ENCODE data around the gene TTC21A. TPM values are rescaled to one million over a fixed set of nuclear protein-coding genes. Genes with fewer than 3 reads are reported as not detected.

Gene TTC21A
- total and polyA plus RNA-seq, 10 of the 15 experiments (the other 5 are each of a cell fraction or from before 2014, with no cell fraction given) = 0.62 to 3.2 (median 1.2) TPM

GRCh38 chr3:39121621-39122020, 14.1 kb downstream of the TTC21A start:
- CTCF ChIA-PET = no interaction called here

GRCh38 chr3:39122813-39123212, 15.3 kb downstream of the TTC21A start:
- in situ Hi-C loops (cut with MboI) = no loop called here
- H3K4me3 ChIP-seq = no peak overlapping the region
- H3K9me3 ChIP-seq (replicated peaks; ENCODE audit: control insufficient read depth, insufficient read depth, low read length) = no peaks in the 10 kb centered on the region
- no peaks in the 10 kb centered on the region for H3K27me3 ChIP-seq (replicated peaks in 1 of 2; ENCODE audit: control insufficient read depth in 2 of 2, insufficient read depth in 2 of 2, low read length in 1 of 2)
- H3K9ac ChIP-seq (ENCODE audit: control insufficient read depth, insufficient read depth, low read length) = no peak overlapping the region
- H3K4me1 ChIP-seq (ENCODE audit: control insufficient read depth, insufficient read depth, low read length) = peaks cover 30% of the 10 kb centered on the region
- peak overlapping the region; percentile 16 for H2AFZ ChIP-seq (ENCODE audit: control insufficient read depth, low read depth, low read length)
- BruUV-seq (replicated peaks) = no TSS peak
- intact Hi-C loops (cut with micrococcal nuclease; ENCODE audit: unreplicated experiment) = no loop called here
- ATAC-seq = peak; percentile 79
- ChIA-PET RAD21 (ENCODE audit: unreplicated experiment) (no interaction called here), POLR2A (interaction anchor here (0.5 kb wide), 1 partner anchor 161 kb away, joined by 3 read pairs; no protein-coding TSS in a partner anchor), CTCF (interaction anchor here (1.0 to 1.1 kb wide), 2 partner anchors 13 kb away, joined by 3 to 5 read pairs; no protein-coding TSS in a partner anchor), SMC1A (ENCODE audit: uncharacterized antibody, unreplicated experiment) (interaction anchor here (0.9 to 1.0 kb wide), 2 partner anchors 11 to 166 kb away, joined by 3 read pairs; no protein-coding TSS in a partner anchor)
- DNase-seq (ENCODE audit: low read depth, low spot score) = peak; percentile 19
- H4K20me1 ChIP-seq (ENCODE audit: control insufficient read depth, insufficient read depth) = no peaks in the 10 kb centered on the region
- TF ChIP-seq ZNF207 (IDR thresholded peaks at IDR 0.05; ENCODE audit: borderline replicate concordance) (no peak), PKNOX1 (IDR thresholded peaks at IDR 0.05) (no peak), E4F1 (IDR thresholded peaks at IDR 0.05; ENCODE audit: borderline replicate concordance, partially characterized antibody) (no peak), NRF1 (conservative IDR thresholded peaks at IDR 0.05; ENCODE audit: low read depth, low read length) (no peak)
- TF ChIP-seq, protein P1, sequence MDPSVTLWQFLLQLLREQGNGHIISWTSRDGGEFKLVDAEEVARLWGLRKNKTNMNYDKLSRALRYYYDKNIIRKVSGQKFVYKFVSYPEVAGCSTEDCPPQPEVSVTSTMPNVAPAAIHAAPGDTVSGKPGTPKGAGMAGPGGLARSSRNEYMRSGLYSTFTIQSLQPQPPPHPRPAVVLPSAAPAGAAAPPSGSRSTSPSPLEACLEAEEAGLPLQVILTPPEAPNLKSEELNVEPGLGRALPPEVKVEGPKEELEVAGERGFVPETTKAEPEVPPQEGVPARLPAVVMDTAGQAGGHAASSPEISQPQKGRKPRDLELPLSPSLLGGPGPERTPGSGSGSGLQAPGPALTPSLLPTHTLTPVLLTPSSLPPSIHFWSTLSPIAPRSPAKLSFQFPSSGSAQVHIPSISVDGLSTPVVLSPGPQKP (IDR thresholded peaks at IDR 0.05; ENCODE audit: low read depth, low read length) = no peak
- TF ChIP-seq, protein P2, sequence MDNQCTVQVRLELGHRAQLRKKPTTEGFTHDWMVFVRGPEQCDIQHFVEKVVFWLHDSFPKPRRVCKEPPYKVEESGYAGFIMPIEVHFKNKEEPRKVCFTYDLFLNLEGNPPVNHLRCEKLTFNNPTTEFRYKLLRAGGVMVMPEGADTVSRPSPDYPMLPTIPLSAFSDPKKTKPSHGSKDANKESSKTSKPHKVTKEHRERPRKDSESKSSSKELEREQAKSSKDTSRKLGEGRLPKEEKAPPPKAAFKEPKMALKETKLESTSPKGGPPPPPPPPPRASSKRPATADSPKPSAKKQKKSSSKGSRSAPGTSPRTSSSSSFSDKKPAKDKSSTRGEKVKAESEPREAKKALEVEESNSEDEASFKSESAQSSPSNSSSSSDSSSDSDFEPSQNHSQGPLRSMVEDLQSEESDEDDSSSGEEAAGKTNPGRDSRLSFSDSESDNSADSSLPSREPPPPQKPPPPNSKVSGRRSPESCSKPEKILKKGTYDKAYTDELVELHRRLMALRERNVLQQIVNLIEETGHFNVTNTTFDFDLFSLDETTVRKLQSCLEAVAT (IDR thresholded peaks at IDR 0.05) = no peak
- no peak overlapping the region for H3K27ac ChIP-seq (ENCODE audit: control insufficient read depth, insufficient read depth)
- 0% methylated on average over 1 of the region's 1 CpG for WGBS (ENCODE audit: insufficient coverage, insufficient replicate concordance, low lambda C conversion rate, missing lambda C conversion rate)
- peak; percentile 81 for FAIRE-seq
- no peaks in the 10 kb centered on the region for H3K79me2 ChIP-seq (ENCODE audit: control insufficient read depth, insufficient read depth, low read length)
- H3K36me3 ChIP-seq (ENCODE audit: control insufficient read depth in 2 of 2, insufficient read depth in 2 of 2, low read length in 1 of 2) = no peaks in the 10 kb centered on the region
- H3K4me2 ChIP-seq (ENCODE audit: control insufficient read depth, insufficient read depth) = peak overlapping the region; percentile 10; the same call in 1 of the 2 replicates

More at GRCh38 chr3:39121621-39122020, 14.1 kb downstream of the TTC21A start:
- intact Hi-C loops (cut with micrococcal nuclease; ENCODE audit: unreplicated experiment) (no loop called here), in situ Hi-C loops (cut with MboI) (no loop called here)
- ChIA-PET RAD21 (ENCODE audit: unreplicated experiment) (no interaction called here), SMC1A (ENCODE audit: uncharacterized antibody, unreplicated experiment) (interaction anchor here (1.2 kb wide), 2 partner anchors 20 to 166 kb away, joined by 3 read pairs; no protein-coding TSS in a partner anchor), POLR2A (no interaction called here)
- 100% methylated on average over 2 of the region's 2 CpGs for WGBS (ENCODE audit: insufficient coverage, insufficient replicate concordance, low lambda C conversion rate, missing lambda C conversion rate)
- Histone ChIP-seq H3K27ac (ENCODE audit: control insufficient read depth, insufficient read depth) (no peak overlapping the region), H3K9me3 (replicated peaks; ENCODE audit: control insufficient read depth, insufficient read depth, low read length) (no peaks in the 10 kb centered on the region), H3K9ac (ENCODE audit: control insufficient read depth, insufficient read depth, low read length) (no peak overlapping the region), H3K79me2 (ENCODE audit: control insufficient read depth, insufficient read depth, low read length) (no peaks in the 10 kb centered on the region), H4K20me1 (ENCODE audit: control insufficient read depth, insufficient read depth) (no peaks in the 10 kb centered on the region), H3K4me1 (ENCODE audit: control insufficient read depth, insufficient read depth, low read length) (peaks cover 21% of the 10 kb centered on the region), H3K36me3 (ENCODE audit: control insufficient read depth in 2 of 2, insufficient read depth in 2 of 2, low read length in 1 of 2) (no peaks in the 10 kb centered on the region), H3K4me3 (no peak overlapping the region), H3K27me3 (replicated peaks in 1 of 2; ENCODE audit: control insufficient read depth in 2 of 2, insufficient read depth in 2 of 2, low read length in 1 of 2) (no peaks in the 10 kb centered on the region), H3K4me2 (ENCODE audit: control insufficient read depth, insufficient read depth) (no peak overlapping the region), H2AFZ (ENCODE audit: control insufficient read depth, low read depth, low read length) (no peak overlapping the region)
- ATAC-seq (no peak), DNase-seq (ENCODE audit: low read depth, low spot score) (no peak), FAIRE-seq (no peak)
- no TSS peak for BruUV-seq (replicated peaks)
- TF ChIP-seq CBX3 (IDR thresholded peaks at IDR 0.05; ENCODE audit: borderline replicate concordance, low read depth) (no peak), SMC3 (IDR thresholded peaks at IDR 0.05; ENCODE audit: borderline replicate concordance, low read length) (no peak)
